GM10266 (cell line): ENCODE measurements around the gene SPTLC1.

ENCODE experiments used
- DNase-seq: peaks from one replicate; pipeline ENCODE4 v3.0.0; 2012; ENCODE audit errors: extremely low spot score
- TF ChIP-seq, protein P1 (sequence below): IDR thresholded peaks from 2 replicates; pipeline ENCODE4 v1.5.1; 2012; ENCODE audit warnings: mild to moderate bottlenecking, low read depth; ENCODE audit not compliant: control insufficient read depth, insufficient read depth; ENCODE audit errors: missing control alignments

SPTLC1 gene

DNA sequence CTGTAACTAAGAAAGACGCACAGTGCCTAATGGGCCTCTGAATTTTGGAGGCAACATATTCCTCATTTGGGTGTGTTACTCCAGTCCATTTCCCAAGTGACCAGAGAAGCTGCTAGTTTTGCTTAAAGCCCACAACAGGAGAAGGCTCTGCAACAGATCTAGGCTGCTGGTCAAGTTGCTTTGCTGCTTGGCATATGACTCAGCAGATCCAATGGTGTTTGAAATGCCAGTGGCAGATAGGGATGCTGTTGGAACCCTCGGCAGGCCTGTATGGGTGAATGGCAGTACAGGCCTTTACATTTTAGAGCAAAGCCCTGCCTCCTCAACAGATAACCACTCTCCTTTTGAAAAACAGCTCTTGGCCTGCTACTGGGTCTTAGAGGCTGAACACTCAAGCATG lies 129.0 kb downstream of the SPTLC1 start:
- TF ChIP-seq, protein P1, sequence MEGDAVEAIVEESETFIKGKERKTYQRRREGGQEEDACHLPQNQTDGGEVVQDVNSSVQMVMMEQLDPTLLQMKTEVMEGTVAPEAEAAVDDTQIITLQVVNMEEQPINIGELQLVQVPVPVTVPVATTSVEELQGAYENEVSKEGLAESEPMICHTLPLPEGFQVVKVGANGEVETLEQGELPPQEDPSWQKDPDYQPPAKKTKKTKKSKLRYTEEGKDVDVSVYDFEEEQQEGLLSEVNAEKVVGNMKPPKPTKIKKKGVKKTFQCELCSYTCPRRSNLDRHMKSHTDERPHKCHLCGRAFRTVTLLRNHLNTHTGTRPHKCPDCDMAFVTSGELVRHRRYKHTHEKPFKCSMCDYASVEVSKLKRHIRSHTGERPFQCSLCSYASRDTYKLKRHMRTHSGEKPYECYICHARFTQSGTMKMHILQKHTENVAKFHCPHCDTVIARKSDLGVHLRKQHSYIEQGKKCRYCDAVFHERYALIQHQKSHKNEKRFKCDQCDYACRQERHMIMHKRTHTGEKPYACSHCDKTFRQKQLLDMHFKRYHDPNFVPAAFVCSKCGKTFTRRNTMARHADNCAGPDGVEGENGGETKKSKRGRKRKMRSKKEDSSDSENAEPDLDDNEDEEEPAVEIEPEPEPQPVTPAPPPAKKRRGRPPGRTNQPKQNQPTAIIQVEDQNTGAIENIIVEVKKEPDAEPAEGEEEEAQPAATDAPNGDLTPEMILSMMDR = no peak
- no peak for DNase-seq

DNA sequence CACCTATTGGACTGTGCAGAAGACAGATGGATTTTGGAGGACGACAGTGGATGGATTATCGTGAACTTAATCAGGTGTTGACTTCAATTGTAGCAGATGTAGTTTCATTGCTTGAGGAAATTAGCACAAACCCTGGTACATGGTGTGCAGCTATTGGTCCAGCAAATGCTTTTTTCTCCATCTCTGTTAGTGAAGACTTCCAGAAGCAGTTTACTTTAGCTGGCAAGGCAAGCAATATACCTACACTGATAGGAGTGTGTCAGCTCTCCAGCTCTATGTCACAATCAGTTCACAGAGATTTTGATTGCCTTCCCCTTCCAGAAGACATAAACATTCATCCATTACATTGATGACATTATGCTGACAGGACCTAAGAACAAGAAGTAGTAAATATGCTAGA lies 129.5 kb downstream of the SPTLC1 start:
- DNase-seq = no peak
- TF ChIP-seq, protein P1 = no peak
